Jurkat, Clone E6-1 (cell line): ENCODE results near the gene KIF7.
A peak's percentile ranks its signal among the peaks of the same experiment; 100 is the strongest.

ENCODE experiments used
- DNase-seq: peaks from one replicate; pipeline ENCODE4 v3.0.0-alpha.2; 2011; ENCODE audit warnings: low read depth, low spot score
- H3K4me3 ChIP-seq: 2 replicates; pipeline ENCODE4 v1.5.1; 2011; ENCODE audit warnings: mild to moderate bottlenecking, low read length, control low read depth, moderate library complexity

KIF7 gene

DNA sequence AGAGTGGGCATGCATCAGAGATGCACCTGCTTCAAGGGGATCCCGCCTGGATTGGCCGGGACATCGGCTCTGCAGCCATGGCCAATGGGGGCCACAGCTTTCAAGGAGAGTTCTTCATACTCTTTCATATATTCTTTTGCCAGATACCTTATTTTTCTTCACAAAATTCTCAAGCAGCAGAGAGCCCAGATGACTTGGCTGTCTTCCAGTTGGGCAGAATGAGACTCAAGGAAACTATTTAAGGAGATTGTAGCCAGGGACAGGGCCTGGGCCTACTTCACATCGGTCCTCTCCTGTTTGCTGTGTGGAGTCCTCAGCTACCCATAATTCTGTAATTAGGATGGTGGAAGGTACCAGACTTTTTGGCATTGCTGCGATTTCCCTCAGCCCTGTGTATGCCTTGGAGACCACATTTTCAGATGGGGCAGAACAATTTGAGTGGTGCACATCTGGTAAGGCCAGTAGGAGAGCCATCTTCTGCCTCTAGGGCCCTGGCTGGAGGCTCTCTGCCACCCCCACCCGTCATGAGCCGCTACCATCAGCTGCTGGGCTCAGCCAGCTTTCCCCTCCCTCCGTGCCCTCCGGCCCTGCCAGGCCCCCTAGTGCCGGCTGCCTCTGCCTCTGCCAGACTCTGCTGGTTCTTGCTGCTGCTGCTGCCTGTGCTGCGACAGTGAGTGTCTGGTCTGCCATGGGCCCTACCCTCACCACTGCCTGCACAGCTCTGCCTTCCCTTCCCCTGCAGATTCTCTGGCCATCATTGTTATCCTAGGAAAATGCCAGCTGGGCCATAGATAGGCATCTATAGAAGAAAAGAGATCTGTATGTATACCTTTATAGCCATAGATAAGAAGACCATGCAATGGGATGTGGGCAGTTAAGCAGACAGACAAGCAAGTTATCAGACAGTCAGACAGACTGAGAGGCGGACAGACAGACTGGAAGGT, 17.2 kb upstream of the KIF7 start:
- DNase-seq = no peak
- no peak overlapping the region for H3K4me3 ChIP-seq

DNA sequence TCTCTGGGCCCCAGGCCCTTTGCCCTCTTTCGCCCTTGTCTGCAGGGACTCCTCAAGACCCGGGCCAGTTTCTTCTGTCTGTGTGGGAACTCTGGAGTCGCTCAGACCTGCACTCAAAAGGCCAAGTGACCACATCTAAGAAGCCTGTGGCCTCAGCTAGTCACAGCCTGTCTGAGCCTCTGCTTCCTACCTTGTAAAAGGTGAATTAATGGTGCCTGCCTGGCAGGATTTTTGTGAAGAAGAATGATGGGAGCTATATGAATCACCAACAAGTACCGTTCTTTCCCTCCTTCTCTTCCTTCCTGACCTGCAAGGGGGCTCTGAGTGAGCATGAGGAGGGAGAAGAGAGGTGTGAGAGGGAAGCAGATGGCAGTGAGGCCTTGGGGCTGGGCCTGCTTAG, 16.4 kb upstream of the KIF7 start:
- DNase-seq = no peak
- H3K4me3 ChIP-seq = no peak overlapping the region

DNA sequence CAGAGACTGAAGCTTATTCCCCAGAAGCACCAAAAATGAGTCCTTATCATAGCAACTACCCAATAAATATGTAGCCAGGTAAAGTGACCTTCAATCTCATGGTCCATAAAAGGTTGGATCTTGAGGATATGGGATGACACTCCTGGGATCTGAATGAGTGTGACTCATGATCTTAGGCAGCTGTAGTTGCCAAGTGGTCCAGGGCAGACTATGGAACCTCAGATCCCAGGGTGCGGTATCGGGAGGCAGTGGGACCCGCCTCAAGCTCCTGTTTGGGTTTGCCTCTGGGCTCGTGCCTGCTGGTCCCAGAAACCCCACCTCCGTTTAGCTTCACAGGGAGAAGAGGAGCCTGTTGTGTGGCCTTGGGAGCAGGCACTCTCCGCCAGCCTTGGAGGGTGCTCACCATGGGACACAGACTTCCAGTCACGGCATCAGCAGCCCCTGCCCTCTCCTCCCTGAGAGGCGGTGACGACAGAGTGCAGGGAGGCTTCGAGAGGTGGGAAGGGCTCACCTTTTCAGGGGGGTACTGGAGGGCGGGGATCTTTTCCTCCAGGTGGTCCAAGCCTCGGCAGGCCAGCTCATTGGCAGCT, 15.8 kb upstream of the KIF7 start:
- H3K4me3 ChIP-seq = no peak overlapping the region
- DNase-seq = no peak

DNA sequence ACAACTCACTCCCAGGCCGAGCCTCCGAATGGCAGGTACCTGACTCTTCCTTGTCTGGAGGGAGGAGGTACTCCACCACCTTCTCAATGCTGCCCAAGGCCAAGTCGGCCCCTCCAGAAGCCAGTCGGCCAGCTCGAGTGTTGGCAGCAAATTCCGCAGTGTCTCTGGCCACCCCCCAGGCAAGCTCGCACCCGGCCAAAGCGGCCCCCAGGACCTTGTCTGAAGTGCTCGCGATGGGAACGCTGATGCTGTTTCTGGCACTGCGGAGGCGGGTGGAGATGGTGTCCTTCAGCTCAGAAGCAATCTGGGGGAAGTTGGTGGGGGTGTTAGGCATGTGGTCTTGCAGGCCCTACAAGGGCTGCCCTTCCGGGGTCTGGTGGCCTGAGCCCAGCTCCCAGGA, 14.7 kb upstream of the KIF7 start:
- H3K4me3 ChIP-seq = no peak overlapping the region
- no peak for DNase-seq

DNA sequence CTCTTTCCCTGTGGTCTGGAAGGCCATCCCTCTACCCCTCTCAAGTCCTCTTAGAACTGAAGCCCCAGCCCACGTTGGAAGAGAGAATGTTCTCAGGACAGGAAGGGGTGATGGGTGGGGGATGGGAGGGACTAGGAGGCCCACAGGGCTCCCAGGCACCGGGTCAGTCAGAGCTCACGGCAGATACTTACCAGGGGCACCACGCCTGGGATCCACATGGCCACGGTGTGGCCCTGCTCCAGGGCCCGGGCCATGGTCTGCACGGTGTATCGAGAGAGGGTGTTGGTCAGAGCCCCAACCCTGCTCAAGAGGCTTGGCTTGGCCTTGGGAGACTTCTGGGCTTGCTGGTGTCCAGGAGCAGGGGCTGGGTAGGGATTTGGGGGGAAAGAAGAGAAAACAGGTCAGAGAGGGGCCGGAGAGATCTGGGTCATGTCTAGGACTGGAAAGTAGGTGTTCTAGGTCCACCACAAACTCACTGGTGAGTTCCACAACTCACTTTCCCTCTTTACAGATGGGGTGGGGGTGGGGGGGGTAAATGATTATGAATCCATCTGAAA, 14.1 kb upstream of the KIF7 start:
- no peak for DNase-seq
- no peak overlapping the region for H3K4me3 ChIP-seq

DNA sequence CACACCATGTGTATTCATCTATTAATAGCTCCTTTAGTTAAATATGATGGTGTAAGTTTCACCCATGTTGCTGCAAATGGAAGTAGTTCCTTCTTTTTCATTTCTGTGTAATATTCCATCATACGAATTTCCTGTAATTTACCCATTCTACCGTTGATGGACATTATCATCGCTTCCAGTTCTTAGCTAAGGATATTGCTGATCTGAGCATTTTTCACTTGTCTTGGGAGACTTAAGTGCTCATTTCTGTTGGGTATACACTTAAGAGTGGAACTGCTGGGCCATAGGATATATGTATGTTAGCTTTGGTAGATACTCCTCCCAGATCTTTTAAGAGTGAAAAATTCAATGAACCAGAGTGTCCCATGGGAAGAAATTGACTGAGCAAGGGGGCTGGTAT, 12.9 kb upstream of the KIF7 start:
- no peak overlapping the region for H3K4me3 ChIP-seq
- DNase-seq = no peak

DNA sequence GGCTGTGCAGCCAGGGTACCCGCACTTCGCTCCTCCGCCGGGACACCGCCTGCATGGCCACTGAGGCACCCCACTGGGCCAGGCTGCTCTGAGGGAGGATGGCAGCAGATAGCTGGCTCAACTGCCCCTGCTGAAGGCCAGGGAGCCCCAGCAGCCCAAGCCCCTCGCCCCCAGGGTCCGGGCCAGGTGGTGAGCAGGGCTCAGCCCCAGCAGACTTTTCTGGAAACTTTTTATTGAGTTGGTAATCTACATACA, 12.4 kb upstream of the KIF7 start:
- no peak overlapping the region for H3K4me3 ChIP-seq
- no peak for DNase-seq

DNA sequence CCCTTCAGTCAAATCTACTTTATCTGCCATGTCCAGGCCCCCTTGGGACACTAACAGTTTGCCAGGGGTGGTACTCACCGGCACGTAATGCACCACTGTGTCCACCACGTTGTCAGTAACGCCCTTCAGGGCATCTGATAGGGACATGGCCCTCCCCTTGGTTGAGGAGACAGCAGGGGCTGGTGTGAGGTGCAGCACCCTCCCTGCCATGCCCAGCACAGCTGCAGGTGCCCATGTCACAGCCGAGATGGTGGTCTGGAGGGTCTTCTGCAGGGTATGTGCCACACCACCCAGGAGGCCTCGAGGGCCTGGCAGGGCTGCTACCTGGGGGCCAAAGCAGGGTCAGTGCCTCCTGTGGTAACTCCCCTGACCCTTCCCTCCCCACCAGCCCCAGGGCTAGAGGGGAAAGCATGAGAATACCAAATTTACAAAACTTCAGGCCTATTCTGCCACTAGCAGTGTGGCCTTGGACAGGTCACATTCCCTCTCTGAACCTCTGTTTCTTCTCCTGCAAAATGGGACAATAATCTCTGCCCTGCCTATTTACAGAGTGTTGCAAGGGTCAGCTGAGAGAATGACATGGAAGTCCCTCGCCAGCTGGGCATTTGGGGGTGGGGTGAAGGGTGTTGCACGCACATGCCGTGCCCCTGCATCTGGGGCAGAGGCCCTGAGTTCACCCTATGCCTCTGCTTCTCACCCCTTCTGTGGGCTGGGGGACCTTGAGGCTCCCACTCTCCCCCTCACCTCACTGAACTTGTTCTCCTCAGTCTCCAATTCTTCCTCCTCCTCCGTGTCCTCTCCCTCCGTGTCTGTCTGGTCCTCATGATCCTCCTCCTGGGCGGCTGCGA, 11.8 kb upstream of the KIF7 start:
- H3K4me3 ChIP-seq = no peak overlapping the region
- DNase-seq = no peak

DNA sequence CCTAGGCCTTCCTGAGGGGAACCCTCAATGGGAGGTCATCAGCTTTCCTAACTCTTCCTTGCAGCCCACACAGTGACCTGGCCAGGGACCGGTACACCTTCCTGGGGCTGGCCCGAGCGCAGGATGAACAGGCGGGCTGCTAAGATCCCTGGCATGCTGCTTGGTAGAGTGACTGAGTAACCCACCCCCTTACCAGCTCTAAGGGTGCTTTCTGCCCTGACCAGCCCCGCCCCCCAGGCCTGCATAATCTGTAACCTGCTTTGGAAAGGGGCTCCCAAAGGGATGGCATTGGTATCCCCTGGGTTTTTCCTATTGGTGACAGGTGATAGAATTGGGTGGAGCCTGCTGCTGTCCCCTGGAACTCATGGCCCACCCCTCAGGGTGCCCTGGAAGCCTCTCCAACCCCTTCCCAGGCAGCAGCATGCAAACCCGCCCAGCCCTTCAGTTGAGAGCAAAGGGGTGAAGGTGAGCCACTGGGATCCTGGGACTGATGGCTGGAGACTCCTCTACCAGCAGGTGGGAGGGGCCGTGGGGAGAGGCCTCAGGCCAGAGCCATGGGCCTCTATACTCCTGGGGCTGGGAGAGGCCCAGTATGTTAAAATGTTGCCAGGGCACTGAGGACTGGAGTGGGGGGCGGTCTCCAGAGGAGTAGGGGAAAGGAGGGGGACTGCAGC, 11.1 kb upstream of the KIF7 start:
- H3K4me3 ChIP-seq = no peak overlapping the region
- no peak for DNase-seq

DNA sequence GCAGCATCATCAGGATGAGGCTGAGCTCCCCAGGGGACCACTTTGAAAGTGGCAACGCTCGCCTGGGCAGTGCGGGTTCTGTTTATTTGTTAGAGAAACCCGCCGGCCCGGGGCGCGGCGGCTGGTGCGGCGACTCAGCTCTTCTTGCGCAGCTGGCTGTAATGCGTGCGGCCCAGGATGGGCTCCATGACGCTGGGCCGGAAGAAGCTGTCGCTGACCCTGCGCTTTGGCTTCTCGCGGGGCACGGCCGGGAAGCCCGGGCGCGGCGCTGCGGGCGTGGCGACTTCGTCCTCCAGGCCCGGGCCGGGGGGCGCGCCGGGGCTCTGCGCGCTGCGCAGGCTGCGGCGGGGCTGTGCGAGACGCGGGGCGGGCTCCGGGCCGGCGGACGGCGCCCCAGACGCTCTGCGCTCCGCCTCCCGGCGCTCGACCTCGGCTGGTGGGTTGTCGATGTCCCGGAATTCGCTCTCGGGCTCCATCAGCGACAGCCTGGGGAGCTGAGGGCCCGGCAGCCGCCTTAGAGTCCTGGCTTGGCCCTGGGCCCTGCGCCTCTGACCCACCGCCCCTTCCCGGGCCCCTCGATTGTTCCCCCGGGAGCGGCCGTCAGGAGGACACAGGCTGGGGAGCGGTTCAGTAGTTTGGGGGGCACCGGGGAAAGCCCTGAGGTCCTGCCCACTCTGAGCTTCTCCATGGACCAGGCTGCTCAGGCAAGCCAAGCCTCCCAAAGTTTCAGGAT, 10.3 kb upstream of the KIF7 start:
- DNase-seq = no peak
- H3K4me3 ChIP-seq = no peak overlapping the region

DNA sequence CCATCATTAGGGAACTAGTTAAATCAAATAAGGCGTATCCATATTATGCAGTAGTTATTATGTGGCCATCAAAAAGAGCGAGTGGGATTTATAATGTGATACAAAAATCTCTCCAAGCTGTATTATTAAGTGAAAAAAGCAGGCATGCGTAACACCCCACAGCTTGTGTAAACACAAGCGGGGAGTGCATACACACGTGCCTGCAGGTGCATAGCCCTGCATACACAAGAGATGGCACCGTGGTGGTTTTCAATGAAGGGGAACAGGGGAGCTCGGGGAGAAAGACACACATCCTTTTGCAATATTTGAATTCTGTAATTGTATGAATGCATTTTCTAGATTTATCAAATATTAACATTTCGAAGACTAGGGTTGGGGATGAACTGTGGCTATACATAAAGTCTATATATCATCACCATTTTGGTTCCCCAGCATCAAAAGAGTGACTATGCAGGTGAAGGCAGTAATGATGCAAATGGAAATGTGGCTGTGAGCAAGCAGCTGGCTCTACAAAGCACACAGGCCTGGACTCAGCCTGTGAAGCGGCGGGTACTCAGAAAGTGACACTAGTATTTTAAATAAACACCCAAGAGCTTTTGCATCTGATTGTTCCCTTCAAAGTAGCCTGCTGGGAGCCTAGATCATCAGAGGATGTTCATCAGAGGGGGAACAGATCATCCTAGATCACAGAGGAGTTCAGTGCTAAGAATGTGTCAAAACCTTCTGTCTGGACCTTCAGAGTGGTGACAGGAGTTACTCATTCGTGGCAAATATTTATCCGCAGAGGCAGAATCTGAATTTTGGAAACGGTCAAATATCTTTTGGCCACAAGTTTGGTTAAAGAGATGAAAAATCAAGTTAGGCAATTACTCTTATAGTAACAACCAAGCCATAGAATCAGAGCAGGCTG, 9.4 kb upstream of the KIF7 start:
- H3K4me3 ChIP-seq = no peak overlapping the region
- DNase-seq = no peak

DNA sequence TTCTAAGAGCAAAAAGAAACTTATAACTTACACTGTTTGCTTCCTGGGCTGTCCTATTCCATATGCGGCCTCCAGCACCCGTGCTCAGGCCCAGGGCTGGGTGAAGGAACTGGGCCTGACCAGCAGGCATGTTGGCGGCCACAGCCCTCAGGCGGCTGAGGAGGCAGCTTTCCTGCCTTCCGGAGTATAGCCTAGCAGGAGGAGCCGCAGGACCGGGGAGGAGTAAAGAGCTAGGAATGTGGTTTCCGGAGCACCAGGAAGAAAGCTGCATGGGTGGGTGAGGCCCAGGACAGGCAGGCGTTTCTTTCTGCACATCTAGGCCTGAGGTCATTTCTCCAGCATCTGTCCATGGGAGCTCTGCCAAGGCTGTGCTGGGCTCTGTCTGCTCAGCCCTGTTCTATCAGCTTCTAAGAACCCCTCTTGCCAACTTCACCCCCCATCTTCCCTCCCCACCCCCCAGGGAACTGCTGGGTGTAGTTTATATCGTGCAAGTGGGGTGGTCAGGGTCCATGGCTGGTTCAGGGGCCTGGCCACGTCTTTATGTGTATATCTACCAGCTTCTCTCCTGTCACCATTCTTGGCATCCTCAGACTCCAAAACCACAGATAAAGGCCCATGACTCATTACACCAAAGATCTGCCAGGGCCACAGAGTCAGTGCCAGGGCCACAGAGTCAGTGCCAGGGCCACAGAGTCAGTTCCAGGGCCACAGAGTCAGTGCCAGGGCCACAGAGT, 7.8 kb upstream of the KIF7 start:
- H3K4me3 ChIP-seq = no peak overlapping the region
- DNase-seq = no peak

DNA sequence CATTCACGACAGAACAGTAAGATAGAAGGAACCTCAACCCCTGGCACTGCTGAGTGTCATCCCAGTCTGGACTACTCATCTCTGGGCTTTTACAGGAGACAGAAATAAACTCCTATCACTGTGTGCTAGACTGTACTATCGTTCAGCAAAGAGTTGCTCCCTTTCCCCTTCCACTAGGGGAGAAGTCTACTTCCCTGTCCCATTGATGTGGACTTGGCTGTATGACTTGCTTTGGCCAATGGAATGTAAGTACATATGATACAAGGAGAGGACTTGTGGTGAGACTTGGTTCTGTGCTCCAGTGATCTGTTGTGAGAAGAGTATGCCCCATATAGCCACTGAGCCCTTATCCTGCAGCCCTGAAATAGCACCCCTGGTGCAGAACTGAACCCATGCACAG, 5.3 kb upstream of the KIF7 start:
- DNase-seq = no peak
- no peak overlapping the region for H3K4me3 ChIP-seq

DNA sequence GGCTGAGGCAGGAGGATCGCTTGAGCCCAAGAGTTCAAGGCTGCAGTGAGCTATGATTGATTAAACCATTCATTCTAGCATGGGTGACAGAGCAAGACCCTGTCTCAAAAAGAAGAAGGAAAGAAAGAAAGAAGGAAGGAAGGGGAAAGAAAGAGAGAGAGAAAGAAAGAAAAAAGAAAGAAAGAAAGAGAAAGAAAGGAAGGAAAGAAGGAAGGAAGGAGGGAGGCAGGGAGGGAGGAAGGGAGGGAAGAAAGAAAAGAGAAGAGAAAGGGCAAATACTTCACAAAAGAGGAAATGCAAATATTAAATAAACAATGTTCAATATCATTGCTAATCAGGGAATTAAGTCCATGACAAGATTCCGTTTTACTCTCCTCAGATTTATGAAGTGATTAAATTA, 4.0 kb upstream of the KIF7 start:
- no peak for DNase-seq
- H3K4me3 ChIP-seq = no peak overlapping the region

DNA sequence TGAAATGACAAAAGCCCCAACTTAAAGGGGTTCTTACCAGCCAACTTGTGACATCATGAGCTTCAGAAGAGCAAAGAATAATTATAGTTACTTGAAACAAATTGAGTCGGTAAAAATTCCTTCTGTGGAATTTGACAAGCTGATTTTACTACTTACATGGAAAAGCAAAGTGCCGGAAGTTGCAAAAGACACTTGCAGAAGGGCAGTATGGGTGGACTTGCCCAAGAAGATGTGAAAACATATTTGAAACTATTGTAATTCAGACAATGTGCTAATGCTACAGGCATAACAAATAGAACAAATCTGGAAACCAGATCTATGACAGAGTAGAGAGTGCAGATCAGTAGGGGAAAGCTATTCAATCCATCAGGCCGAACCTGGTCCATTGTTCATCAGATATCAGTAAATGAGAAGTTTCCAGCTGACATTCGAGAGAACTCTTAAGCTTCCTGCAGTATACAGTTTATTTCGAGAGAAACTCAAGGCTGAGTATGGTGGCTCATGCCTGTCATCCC, 2.5 kb upstream of the KIF7 start:
- DNase-seq = no peak
- H3K4me3 ChIP-seq = no peak overlapping the region

DNA sequence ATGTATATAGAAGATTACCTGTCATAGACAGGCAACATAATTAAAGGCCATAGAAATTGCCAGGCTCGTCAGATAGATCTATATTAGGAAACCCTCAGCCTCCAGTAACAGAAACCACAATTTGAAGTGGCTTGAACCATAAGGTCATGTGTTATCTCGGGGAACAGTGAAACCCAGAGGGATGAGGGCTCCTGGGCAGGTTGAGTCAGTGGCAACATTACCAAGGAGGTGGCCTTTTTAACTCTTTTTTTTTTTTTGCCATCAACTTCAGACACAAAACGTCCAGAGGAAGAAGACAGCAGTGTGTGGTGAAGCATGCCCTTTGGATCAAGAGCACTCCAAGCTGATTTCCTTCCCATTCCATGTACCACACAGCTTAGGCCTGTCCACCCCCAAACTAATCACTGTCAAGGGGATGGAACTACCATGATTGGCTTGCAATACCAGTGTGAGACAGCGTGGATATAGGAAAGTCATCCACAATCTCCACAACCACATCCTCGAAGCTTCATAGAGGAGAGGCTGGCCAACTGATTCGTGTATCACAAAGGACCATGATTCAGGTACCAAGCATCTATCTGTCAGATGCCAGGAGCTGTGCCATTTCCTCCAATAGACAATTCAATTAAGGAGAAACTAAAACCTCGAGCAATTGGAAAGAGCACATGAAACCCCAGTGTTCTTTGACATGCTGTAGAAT, 999 bp upstream of the KIF7 start:
- H3K4me3 ChIP-seq = no peak overlapping the region
- peak; percentile 5 for DNase-seq
